ES-I3 (cell line): ENCODE data around the gene SP6.

Experiments used
- H3K36me3 ChIP-seq: 2 replicates; pipeline ENCODE4 v1.6.1; 2013; ENCODE audit warnings: mild to moderate bottlenecking, low read length, control low read depth, moderate library complexity; ENCODE audit not compliant: insufficient read depth
- H3K4me1 ChIP-seq: 2 replicates; pipeline ENCODE4 v1.6.1; 2013; ENCODE audit warnings: mild to moderate bottlenecking, control low read depth, low read length; ENCODE audit not compliant: insufficient read depth
- H3K9ac ChIP-seq: 2 replicates; pipeline ENCODE4 v1.6.1; 2013; ENCODE audit warnings: low read depth, mild to moderate bottlenecking, low read length, moderate library complexity
- H3K9me3 ChIP-seq: 2 replicates; pipeline ENCODE4 v1.6.1; 2013; ENCODE audit warnings: mild to moderate bottlenecking, low read length, moderate library complexity; ENCODE audit not compliant: control insufficient read depth, insufficient read depth

The SP6 gene

DNA sequence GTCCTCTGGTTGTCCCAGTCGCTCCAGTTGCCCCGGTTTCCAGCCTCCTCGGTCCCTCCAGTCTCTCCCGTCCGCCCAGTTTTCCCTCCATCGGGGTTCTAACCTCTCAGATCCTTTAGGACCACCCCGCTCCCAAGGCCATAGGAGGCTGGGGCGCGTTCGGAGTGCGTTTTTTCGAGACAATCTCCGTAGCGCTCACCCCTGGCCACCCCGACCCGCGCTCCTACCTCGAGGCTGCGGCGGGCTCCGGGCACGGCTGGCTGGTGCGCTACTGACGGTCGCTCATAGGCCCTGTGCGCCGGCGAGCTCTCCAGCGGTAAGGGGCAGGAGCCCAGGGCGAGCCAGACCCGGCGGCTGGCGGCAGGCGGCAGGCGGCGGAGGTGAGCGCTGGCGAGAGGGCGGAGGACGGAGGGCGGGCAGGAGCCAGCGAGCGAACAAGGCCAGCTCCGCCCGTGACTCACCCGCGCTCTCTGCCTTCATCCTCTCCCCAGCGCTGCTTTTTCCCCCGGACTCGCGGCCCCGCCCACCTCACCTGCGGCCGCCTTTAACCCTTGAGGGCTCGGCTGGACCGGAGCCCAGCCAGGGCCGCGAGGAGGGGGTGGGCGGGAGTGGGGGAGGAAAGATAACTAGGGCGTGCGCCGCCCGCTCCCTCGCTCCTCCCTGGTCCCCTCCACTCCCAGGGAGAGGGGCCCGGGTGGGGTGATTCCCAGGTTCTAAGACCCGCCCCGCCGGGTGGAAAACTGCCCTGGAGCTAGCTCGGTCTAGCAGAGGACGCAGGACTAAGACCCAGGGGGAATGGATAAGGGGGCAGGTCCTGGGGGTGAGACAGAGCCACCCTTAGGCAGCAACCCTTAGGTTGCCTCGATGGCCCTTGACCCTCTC lies at the start of gene SP6:
Gene SP6 (minus strand): TSS at position 472 of the 882 bp plus-strand sequence. CDS start 2,734 bp downstream, outside the sequence.
- H3K9ac ChIP-seq = peak within 1 kb of the TSS; percentile 66
- H3K4me1 ChIP-seq = peaks cover 36% of the 10 kb centered on the region
- H3K9me3 ChIP-seq = no peaks in the 10 kb centered on the region
- no peaks in the 10 kb centered on the region for H3K36me3 ChIP-seq

DNA sequence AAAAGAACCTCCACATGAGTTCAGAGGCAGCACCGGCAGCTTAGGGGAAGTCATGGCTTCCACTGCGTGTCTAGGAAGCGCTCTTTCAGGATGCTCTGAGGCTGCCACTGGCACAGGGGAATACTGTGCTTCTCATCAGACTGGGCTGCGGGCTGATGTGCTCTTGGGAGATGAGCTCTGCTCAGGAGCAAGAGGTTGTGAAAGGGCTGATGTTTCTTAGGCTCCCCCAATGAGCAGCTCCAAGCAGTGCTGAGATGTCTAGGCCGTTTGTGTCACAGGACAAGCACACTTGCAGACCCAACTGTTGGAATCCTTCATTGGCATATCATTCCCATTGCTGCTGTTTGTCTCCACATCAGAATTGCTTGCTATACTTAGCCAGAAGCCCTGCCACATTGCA lies 48.7 kb upstream of the SP6 start:
- Histone ChIP-seq H3K9me3 (no peaks in the 10 kb centered on the region), H3K36me3 (no peaks in the 10 kb centered on the region; the same call in 1 of the 2 replicates), H3K4me1 (peaks cover 41% of the 10 kb centered on the region), H3K9ac (no peak overlapping the region)

DNA sequence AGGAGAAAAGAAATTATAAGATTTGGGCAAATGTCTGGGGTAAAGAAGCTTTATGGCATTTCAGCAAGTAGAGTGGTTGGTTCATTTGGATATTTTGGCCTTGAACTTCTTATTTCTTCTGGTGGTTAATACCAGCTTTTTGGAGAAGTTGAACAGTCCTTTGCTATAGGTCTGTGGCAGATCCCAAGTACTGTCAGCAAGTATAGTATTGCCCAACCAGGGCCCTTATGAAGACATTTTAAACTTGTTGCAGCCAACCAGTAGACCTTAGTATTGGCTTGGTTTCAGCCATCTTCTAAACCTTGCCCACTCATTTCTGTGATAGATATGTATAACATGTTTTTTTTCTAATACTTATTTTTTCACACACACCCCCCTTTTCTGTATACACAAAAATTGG lies 47.3 kb upstream of the SP6 start:
- Histone ChIP-seq H3K36me3 (no peaks in the 10 kb centered on the region; the same call in 1 of the 2 replicates), H3K4me1 (peaks cover 46% of the 10 kb centered on the region), H3K9me3 (no peaks in the 10 kb centered on the region), H3K9ac (no peak overlapping the region)

DNA sequence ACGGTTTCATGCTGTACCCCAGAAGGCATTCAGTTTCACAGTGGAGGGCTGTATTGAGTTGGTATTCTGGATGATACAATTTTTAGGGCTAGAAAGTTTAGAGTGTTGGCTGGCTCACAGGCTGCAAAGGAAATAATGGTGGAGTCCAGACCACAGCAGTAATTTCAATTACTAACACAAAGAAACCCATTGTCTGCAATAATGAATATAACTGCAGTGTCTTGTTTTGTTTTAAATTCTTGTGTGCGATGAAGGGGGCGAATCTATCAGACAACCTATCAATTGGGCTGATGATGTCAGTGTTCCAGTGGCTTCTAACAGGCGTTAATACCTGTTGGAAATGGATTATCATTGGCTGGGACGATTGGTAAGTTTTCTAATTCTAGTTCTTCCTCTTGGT lies 46.6 kb upstream of the SP6 start:
- H3K36me3 ChIP-seq = no peaks in the 10 kb centered on the region; the same call in 1 of the 2 replicates
- peaks cover 46% of the 10 kb centered on the region for H3K4me1 ChIP-seq
- no peaks in the 10 kb centered on the region for H3K9me3 ChIP-seq
- peak overlapping the region; percentile 97; the same call in 1 of the 2 replicates for H3K9ac ChIP-seq

DNA sequence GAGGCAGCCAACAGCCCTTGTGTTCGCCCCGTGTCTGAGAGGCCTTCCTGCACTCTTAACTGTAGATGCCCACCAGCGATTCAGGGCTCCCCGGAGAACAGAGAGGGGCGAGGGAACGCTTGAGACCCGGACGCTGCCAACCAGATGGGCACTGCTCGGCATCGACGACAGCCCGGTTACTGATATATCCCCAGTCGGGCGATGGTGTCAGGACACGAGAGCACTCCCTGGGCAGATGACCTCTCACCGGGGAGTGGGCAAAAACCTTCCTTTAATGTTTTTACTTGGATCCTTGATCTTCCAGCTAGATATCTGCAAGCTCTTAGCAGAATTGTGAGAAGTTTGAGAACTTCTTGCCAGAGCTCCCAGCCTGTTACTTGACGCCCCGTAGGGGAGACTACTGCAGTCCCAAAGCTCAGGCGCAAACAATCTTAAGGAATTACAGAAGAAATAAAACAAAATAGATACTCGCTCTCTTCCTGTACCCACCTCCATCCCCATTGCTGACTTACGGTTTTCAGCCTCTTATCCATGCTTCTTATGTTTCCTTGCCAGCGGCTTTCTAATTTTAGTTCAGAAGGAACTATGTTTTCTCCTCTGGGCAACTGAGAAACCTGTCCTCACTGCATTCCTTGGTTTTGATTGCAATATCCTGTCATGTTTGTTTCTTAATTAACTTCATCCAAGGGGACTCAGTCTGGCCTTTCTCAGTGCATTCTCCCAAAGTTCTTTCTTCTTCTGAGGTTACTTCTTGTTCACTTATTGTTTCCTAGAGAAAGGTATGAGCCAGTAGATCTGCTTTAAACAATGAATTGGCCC lies 45.9 kb upstream of the SP6 start:
- Histone ChIP-seq H3K36me3 (no peaks in the 10 kb centered on the region; the same call in 1 of the 2 replicates), H3K9ac (peak overlapping the region; percentile 97), H3K4me1 (peaks cover 39% of the 10 kb centered on the region), H3K9me3 (no peaks in the 10 kb centered on the region)

DNA sequence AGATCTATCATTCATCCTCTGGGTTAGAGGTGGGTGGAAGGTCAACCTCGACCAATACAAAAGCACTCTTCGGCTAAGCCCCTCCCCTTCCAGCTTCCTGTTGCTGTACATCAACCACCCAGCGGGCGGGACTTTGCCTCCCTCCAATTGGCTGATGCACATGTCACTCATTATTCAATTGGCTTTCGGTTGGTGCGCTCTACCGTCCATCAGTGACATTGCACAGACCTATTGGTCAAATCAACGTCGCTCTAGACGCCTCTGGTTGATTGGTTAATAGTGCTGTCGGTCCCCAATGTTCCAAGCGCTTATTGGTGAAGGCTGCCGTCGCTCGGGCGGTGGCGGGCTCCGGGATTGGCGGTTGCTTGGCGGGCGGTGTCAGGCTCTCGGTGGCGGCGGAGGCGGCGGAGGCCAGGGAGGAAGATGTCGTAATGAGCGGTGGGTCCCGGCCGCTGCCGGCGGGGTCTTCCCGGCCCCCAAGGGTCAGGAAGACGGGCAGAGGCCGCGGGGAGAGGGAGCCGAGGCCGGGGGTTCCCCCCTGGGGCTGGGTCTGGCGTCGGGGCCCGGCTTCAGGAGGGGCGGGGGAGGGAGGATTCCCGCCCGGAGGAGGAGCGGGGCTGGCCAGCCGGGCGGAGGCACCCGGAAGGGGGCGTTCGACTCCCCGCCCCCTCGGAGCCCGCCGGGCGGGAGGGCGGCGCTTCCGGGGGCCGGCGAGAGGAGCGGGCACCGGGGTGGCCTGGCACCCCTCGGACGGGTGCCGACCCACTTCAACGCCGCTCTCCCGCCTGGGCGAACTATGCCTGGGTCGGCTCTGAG lies 45.1 kb upstream of the SP6 start, which contains the start of gene SP2:
Gene SP2 (plus strand): TSS at position 381 of the 816 bp plus-strand sequence. CDS start 51 bp downstream, at position 432.
- Histone ChIP-seq H3K4me1 (peaks cover 33% of the 10 kb centered on the region), H3K9me3 (no peaks in the 10 kb centered on the region), H3K9ac (peak within 1 kb of the TSS; percentile 97), H3K36me3 (no peaks in the 10 kb centered on the region; the same call in 1 of the 2 replicates)

DNA sequence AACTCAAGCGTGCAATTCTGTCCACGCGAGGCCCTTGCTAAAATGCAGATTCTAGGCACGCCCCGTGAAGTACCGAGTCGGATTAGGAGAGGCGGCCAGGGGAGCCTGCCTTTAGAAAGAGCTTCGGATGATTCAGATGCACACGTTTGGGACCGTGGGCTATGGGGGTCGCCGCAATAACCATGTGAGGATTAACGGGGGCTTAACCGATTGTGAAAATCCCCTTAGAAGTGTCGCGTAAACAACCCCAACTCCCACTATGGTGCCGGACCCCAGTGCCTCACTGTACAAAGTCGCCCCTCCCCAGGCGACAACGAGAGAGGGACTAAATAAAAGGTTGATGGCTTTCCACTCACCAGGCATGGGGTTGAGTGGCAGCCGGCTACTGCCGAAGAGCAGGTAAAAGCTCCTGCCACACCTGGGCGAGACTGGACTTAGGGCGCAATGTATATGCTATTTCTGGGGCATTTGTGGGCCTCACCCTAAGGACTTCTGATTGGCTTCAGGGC lies 44.4 kb upstream of the SP6 start:
- H3K9ac ChIP-seq = peak overlapping the region; percentile 80
- H3K9me3 ChIP-seq = no peaks in the 10 kb centered on the region
- no peaks in the 10 kb centered on the region; the same call in 1 of the 2 replicates for H3K36me3 ChIP-seq
- H3K4me1 ChIP-seq = peaks cover 26% of the 10 kb centered on the region

DNA sequence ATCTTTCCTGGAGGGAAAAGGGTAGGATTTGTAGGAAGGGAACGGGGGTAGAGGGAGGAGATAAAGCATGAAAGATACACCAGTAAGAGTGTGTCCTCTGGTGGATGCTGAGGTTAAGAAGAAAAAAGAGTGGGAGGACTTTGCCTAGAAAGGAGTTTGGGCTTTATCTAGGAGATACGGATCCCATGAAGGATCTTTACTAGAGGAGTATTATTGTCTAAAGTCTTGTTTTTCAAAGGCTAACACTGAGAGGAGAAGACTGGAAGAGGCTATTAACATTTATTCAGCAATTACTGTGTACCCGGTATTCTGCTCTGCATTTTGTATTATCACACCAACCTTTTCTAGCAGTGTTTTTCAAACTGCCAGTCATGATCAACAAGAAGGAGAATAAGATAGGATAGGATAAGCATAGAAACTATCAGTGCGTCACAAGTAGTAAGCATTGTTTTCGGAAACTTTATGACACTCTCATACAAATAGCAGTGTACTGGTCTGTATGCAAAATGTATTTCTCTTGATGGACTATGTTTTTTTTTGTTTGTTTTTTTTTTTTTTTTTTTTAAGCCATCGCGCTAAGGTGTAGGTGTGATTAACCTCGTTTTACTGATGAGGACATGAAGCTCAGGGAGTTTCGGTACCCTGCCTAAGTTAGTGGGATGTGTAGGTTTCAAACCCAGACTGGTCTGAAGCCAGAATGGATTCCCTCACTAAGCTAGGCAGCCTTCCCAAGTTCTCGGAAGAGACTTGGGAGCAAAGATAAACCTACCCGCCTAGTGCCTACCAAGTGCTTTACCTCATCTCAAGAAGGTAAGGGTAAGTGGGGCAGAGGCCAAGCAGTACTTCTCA lies 43.8 kb upstream of the SP6 start:
- H3K9me3 ChIP-seq = no peaks in the 10 kb centered on the region
- no peaks in the 10 kb centered on the region; the same call in 1 of the 2 replicates for H3K36me3 ChIP-seq
- H3K9ac ChIP-seq = peak overlapping the region; percentile 80
- H3K4me1 ChIP-seq = peaks cover 19% of the 10 kb centered on the region

DNA sequence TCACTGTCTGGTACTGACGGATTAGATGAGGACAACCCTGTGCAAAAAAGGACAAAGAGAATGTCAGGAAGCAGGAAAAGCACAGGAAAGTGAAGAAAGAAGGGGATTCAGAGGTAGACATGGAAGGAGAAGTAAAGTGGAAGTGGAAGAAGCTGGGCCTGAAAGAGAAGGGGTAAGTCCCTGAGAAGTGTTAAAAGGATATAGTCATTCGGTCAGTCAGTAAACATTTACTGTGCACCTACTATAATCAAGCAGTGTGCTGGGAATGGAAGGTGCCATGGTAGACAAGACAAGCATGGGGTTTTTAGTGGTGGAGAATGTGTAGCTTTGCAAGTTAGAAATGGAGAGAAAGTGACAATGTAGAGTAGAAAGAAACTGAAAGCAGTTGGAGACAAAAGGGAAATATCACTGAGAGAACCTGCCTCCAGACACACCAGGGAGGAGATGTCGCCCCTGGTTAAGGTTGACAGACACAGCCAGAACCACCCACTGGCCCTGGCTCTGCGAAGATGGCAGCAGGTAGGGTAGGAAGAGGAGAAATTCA lies 40.7 kb upstream of the SP6 start:
- no peak overlapping the region for H3K9ac ChIP-seq
- no peaks in the 10 kb centered on the region for H3K9me3 ChIP-seq
- no peaks in the 10 kb centered on the region for H3K36me3 ChIP-seq
- H3K4me1 ChIP-seq = peaks cover 17% of the 10 kb centered on the region

DNA sequence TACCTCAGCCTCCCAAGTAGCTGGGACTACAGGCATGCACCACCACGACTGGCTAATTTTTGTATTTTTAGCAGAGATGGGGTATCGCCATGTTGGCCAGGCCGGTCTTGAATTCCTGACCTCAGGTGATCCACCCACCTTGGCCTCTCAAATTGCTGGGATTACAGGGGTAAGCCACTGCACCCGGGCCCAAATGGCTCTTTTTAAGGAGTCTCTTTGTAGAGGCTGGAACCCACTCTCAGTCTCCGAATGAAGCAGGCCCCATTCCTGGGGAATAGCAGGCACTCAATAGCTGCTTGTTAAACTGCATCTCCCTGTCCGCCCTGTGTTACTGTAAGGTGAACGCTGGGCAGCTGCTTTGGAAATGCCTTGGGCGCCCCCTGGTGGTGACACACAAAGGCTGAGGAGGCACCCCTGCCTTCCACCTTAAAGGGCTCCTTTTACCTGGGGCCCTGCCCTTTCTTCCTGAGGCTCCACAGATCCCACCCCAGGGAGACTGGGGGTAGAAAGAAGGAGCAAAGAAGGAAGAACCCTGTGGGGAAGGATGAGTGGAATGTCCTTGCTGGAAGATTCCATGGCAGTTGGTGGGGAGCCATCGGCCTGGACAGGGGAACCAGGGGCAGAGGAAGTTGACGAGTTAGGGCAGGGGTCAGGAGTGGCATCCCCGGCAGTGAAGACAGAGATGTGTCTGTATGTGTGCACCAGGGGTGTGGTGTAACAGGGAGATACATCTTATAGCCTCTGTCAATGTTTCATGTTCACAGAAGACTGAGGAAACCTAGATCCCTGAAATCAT lies 39.0 kb upstream of the SP6 start:
- Histone ChIP-seq H3K36me3 (no peaks in the 10 kb centered on the region), H3K9me3 (no peaks in the 10 kb centered on the region), H3K4me1 (peaks cover 28% of the 10 kb centered on the region), H3K9ac (no peak overlapping the region)

DNA sequence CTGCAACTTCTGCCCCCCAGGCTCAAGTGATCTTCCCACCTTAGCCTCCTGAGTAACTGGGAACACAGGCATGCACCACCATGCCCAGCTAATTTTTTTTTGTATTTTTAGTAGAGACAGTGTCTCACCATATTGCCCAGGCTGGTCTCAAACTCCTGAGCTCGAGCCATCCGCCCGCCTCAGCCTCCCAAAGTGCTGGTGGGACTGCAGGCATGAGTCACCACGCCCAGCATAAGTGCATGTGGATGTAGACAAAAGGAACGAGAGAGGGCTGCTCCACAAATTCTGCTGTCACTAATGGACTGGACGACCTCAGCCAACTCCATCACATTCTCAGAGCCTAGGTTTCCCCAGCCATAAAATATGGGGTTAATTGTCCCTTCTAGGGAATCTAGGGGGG lies 37.3 kb upstream of the SP6 start:
- peaks cover 31% of the 10 kb centered on the region for H3K4me1 ChIP-seq
- no peak overlapping the region for H3K9ac ChIP-seq
- H3K36me3 ChIP-seq = no peaks in the 10 kb centered on the region
- H3K9me3 ChIP-seq = no peaks in the 10 kb centered on the region
